Colonic mucosa (tissue), 4 donors: ENCODE data around the gene CHMP6. TPM values are rescaled to one million over a fixed set of nuclear protein-coding genes. Genes with fewer than 3 reads are reported as not detected.
A peak's percentile ranks its signal among the peaks of the same experiment; 100 is the strongest.

ENCODE experiments used
- DNase-seq: peaks from one replicate; pipeline ENCODE4 v3.0.0-alpha.2; 2020
- H3K27ac ChIP-seq: fragments of 200-600 bp; one replicate; pipeline ENCODE4 v1.8.0; 2021
- H3K27me3 ChIP-seq: fragments of 200-600 bp; one replicate; pipeline ENCODE4 v1.8.0; 2021
- H3K36me3 ChIP-seq: fragments of 200-600 bp; one replicate; pipeline ENCODE4 v1.8.0; 2021
- H3K4me1 ChIP-seq: fragments of 200-600 bp; one replicate; pipeline ENCODE4 v1.8.0; 2021; ENCODE audit warnings: mild to moderate bottlenecking
- H3K4me3 ChIP-seq: fragments of 200-600 bp; one replicate; pipeline ENCODE4 v1.8.0; 2021
- H3K9ac ChIP-seq, 2 donors: one replicate each; pipeline ENCODE4 v1.7.0; 2013; ENCODE audit warnings: control low read depth in 2 of 2, low read depth in 2 of 2, low read length in 2 of 2
- H3K9me3 ChIP-seq: fragments of 200-600 bp; one replicate; pipeline ENCODE4 v1.8.0; 2021
- intact Hi-C: fragments of 100-400 bp; cut with DNase I; formaldehyde crosslinking; loops from one replicate; pipeline ENCODE4 v1.14.1; 2022
- total RNA-seq, 2 donors: library from RNA; stranded (reverse); fragmentation: NEBNext Ultra II Directional in 1 of 2; extraction: Animal tissue kit (Norgen Biotek cat#: 25700) in 1 of 2; gene quantifications; one replicate each; pipeline ENCODE4 v1.2.1, GENCODE V29; 2021
- TF ChIP-seq, protein P1 (sequence below): fragments of 200-600 bp; IDR thresholded peaks from one replicate; pipeline ENCODE4 v1.8.0; 2022; ENCODE audit warnings: antibody characterized with exemption, mild to moderate bottlenecking
- donor health status: healthy.
- donor health status: DM: no; HTN: no; CAD: no.
- donor health status: DM: no; HTN: no; CAD: no.

The CHMP6 gene
- total RNA-seq, 2 donors from 2014 or later, result 29.1 to 43.5 TPM

DNA sequence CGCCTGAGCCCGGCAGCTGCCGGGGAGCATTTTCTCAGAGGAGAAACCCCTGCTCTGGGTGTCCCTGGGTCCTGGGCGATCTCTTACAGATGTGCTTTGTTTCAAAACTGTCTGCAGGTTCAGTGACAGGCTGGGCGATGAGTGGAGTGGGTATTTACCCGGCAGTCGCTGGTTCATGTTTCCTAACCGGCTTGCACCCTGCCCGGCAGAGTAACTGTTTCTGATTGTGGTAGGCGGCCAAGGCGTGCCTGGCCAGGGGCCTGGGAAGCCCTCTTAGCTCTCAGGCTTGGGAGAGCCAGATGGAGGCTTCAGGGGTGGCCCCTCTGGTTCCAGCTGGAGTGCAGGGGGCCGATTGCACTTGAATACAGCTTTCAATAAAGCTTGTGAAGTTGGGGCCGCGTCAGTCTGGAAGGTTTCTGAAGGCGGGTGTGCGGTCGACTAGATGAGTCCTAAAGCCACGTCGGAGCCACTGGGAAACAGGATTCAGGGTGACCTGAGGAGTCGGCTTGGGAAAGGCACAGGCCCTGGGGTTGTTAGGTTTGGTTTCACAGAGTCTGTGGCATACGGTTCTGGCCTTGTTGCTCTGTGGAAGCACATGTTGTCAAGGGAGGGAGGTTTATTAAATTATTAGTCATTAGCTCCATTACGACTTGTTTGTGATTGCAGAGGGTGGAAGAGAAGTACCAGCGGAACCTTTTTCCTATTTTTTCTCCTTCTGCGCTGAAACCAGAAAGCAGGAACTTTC lies 44.7 kb downstream of the CHMP6 start:
- Histone ChIP-seq H3K9ac (peak overlapping the region in 1 of 2 donors; percentile 28), H3K27ac (no peak overlapping the region), H3K4me1 (no peaks in the 10 kb centered on the region), H3K4me3 (peak overlapping the region; percentile 63), H3K27me3 (no peaks in the 10 kb centered on the region), H3K9me3 (no peaks in the 10 kb centered on the region), H3K36me3 (no peaks in the 10 kb centered on the region)
- DNase-seq, result no peak
- intact Hi-C loops, result no loop called here
- TF ChIP-seq, protein P1, sequence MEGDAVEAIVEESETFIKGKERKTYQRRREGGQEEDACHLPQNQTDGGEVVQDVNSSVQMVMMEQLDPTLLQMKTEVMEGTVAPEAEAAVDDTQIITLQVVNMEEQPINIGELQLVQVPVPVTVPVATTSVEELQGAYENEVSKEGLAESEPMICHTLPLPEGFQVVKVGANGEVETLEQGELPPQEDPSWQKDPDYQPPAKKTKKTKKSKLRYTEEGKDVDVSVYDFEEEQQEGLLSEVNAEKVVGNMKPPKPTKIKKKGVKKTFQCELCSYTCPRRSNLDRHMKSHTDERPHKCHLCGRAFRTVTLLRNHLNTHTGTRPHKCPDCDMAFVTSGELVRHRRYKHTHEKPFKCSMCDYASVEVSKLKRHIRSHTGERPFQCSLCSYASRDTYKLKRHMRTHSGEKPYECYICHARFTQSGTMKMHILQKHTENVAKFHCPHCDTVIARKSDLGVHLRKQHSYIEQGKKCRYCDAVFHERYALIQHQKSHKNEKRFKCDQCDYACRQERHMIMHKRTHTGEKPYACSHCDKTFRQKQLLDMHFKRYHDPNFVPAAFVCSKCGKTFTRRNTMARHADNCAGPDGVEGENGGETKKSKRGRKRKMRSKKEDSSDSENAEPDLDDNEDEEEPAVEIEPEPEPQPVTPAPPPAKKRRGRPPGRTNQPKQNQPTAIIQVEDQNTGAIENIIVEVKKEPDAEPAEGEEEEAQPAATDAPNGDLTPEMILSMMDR, result no peak

DNA sequence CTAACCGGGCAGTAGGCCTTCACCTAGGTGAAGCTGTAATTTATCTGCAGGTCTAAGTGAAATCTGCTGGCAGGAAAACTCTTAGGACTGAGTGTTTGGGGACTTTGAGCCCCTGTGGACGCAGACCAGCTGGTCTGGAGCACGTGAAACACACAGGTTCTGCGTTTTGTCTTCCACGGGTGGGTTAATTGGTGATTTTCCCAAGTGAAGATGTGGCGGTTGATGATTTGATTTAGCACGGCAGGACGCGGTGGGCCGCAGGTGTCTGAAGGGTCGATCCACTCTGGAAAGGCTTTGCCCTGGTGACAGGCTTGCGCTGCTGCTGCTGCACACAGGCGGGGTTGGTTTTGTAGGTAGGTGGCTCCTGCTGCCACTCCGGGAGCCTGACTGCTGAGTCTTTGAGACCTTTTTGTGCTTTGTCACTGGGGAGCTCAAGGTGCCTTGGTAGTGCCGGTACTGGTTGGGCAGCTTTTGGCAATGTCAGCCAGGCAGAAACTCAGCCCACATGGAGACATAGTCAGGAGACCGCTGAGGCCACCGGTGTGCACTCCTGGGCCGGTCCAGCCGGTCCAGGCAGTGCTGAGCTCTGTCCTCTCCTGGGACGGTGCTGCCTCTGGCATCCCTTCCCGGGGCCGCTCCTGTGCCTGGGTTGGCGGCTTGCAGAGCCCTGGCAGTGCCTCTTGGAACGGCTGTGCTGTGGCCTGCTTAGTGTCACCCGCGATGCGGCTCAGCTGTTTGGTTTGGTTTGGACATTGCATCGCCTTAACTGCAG lies 45.6 kb downstream of the CHMP6 start:
- Histone ChIP-seq H3K27ac (no peak overlapping the region), H3K4me3 (no peak overlapping the region), H3K27me3 (no peaks in the 10 kb centered on the region), H3K36me3 (no peaks in the 10 kb centered on the region), H3K9ac (peak overlapping the region in 1 of 2 donors; percentile 53), H3K4me1 (no peaks in the 10 kb centered on the region), H3K9me3 (no peaks in the 10 kb centered on the region)
- DNase-seq, result no peak
- intact Hi-C loops, result no loop called here
- TF ChIP-seq, protein P1, result no peak

DNA sequence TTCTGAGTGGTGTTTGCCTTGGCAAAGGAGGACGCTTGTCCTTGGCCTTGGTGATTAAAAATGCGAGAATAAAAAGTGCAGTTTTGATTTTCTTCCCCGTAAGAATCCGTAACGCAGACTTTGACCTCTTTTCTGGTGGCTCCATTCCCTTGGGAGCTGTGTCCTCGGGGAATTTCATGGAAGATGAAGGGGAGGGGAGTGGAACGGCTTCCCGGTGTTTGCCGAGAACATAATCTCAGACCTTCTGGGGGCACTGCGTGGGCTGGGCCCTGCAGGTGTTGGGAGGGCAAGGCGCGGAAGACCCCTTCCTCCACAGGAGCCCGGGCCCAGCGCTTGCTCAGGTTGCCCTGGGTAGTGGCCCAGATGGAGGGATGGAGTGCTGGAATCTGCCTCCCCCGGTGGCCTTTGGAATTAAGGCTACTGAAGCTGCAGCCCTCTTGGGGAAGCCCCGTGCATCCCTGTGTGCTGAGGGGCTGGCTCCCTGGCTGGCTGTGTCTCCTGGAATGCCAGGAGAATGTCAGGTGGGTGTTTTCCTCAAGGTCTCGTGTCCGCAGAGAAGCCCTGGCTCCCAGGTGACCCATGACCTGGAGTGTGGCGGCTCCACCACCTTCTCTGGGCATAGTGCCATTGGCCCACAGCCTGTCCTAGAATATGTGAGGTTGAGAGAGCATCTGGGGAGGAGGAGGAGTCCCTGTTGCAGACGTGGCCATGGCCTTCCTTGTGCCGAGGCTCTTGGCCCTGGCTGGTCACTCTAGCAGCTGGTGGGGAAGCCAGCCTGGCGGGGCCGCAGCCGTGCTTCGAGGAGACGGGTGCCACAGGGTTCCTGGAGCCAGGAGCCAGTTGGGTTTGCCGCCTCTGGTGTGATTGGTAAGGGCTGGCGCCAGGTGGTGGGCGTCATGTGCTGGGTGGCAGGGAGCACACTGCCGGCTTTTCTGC lies 46.4 kb downstream of the CHMP6 start:
- intact Hi-C loops, result no loop called here
- Histone ChIP-seq H3K27ac (no peak overlapping the region), H3K9ac (peak overlapping the region in 1 of 2 donors; percentile 53), H3K4me3 (no peak overlapping the region), H3K27me3 (no peaks in the 10 kb centered on the region), H3K36me3 (no peaks in the 10 kb centered on the region), H3K4me1 (no peaks in the 10 kb centered on the region), H3K9me3 (no peaks in the 10 kb centered on the region)
- TF ChIP-seq, protein P1, result no peak
- no peak for DNase-seq

DNA sequence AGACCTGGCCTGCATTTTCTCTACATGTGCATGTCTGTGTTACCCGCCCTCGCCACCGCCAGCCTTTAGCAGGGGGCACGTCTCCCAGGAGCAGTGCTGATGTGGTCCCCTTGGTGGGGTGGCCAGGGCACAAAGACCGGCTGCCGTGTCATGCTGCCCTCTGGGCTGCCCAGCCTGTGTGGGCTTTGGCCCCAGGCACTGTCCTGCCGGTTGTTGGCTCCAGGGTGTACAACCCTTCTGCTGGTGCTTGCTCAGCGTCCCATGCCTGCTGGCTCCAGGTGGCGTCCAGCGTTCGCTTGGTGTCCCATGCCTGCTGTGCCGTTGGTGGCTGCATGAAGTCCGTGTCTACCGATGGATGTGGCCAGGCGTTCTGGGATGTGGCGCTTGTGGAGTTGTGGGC lies 47.5 kb downstream of the CHMP6 start:
- no peak for DNase-seq
- Histone ChIP-seq H3K27me3 (no peaks in the 10 kb centered on the region), H3K9ac (peak overlapping the region in 1 of 2 donors; percentile 35), H3K27ac (no peak overlapping the region), H3K36me3 (no peaks in the 10 kb centered on the region), H3K9me3 (no peaks in the 10 kb centered on the region), H3K4me3 (no peak overlapping the region), H3K4me1 (no peaks in the 10 kb centered on the region)
- intact Hi-C loops, result no loop called here
- TF ChIP-seq, protein P1, result no peak
